ENCODE data around the gene RNF43.
"Not testable (repeated sequence)": the region's sequence is repeated elsewhere in the genome, so short reads cannot be mapped to it uniquely, and the experiment has no call there.

- not testable (repeated sequence) for TF ChIP-seq POLR2AphosphoS5 (IDR thresholded peaks at IDR 0.05; ENCODE audit: low read depth, low read length); NFKBIZ (CRISPR knock-in tag; IDR thresholded peaks at IDR 0.05); SUZ12 (IDR thresholded peaks at IDR 0.05; ENCODE audit: low read depth, low read length); ETV5 (CRISPR knock-in tag; IDR thresholded peaks at IDR 0.05; ENCODE audit: borderline replicate concordance)
Measured at GRCh38 chr17:58397421-58397820, 19.9 kb downstream of the RNF43 start.
